HAP-1 (cell line): ENCODE data around the gene MOB1A.
A peak's percentile ranks its signal among the peaks of the same experiment; 100 is the strongest.
"Not testable (repeated sequence)": the region's sequence is repeated elsewhere in the genome, so short reads cannot be mapped to it uniquely, and the experiment has no call there.

Experiments used
- DNase-seq, 2 experiments: peaks; one replicate each; pipeline ENCODE4 v3.0.0-alpha.2; 2016 to 2020; ENCODE audit warnings: low spot score in 2 of 2
- H3K27me3 ChIP-seq: fragments of 250-450 bp; sonication (Bioruptor Pico); 2 replicates; pipeline ENCODE4 v1.5.1; 2020; ENCODE audit warnings: low read depth, mild to moderate bottlenecking, moderate library complexity
- H3K36me3 ChIP-seq: fragments of 250-450 bp; sonication (Bioruptor Pico); replicated peaks from 2 replicates; pipeline ENCODE4 v1.5.1; 2020; ENCODE audit warnings: mild to moderate bottlenecking
- H3K4me1 ChIP-seq: fragments of 250-450 bp; sonication (Bioruptor Pico); 2 replicates; pipeline ENCODE4 v1.5.1; 2020; ENCODE audit warnings: mild to moderate bottlenecking
- H3K4me3 ChIP-seq: fragments of 250-450 bp; sonication (Bioruptor Pico); 2 replicates; pipeline ENCODE4 v1.5.1; 2020; ENCODE audit warnings: mild to moderate bottlenecking, moderate library complexity
- H3K9me3 ChIP-seq: fragments of 250-450 bp; sonication (Bioruptor Pico); 2 replicates; pipeline ENCODE4 v1.5.1; 2020; ENCODE audit warnings: mild to moderate bottlenecking, moderate library complexity
- in situ Hi-C: fragments of 300-500 bp; cut with MboI; formaldehyde crosslinking; loops from 3 replicates; pipeline ENCODE4 v1.14.3; 2020; ENCODE audit warnings: low sequenced_read_pairs, inconsistent platforms, mixed read lengths

The MOB1A gene

GRCh38 chr2:74123955-74124354, 54.7 kb downstream of the MOB1A start:
- H3K27me3 ChIP-seq, H3K4me3 ChIP-seq, DNase-seq, H3K36me3 ChIP-seq, H3K4me1 ChIP-seq, in situ Hi-C loops: not testable (repeated sequence)
- peaks cover 17% of the 10 kb centered on the region for H3K9me3 ChIP-seq

- H3K36me3 ChIP-seq, DNase-seq, H3K4me3 ChIP-seq, H3K27me3 ChIP-seq, in situ Hi-C loops, H3K4me1 ChIP-seq: not testable (repeated sequence)
- H3K9me3 ChIP-seq, result peaks cover 17% of the 10 kb centered on the region
Measured at GRCh38 chr2:74121846-74122245, 56.8 kb downstream of the MOB1A start.

GRCh38 chr2:74119912-74120825, 58.5 kb downstream of the MOB1A start:
- in situ Hi-C loops, result no loop called here
- Histone ChIP-seq H3K4me1 (no peaks in the 10 kb centered on the region), H3K36me3 (no peaks in the 10 kb centered on the region), H3K9me3 (peaks cover 17% of the 10 kb centered on the region), H3K4me3 (peak overlapping the region; percentile 61), H3K27me3 (no peaks in the 10 kb centered on the region)
- DNase-seq, result peak; percentile 74 to 89

- Histone ChIP-seq H3K4me3 (no peak overlapping the region), H3K4me1 (no peaks in the 10 kb centered on the region), H3K27me3 (no peaks in the 10 kb centered on the region), H3K9me3 (peaks cover 17% of the 10 kb centered on the region), H3K36me3 (no peaks in the 10 kb centered on the region)
- DNase-seq, result no peak
- in situ Hi-C loops, result no loop called here
Measured at GRCh38 chr2:74119339-74119738, 59.3 kb downstream of the MOB1A start.

GRCh38 chr2:74111380-74111779, 67.3 kb downstream of the MOB1A start:
- in situ Hi-C loops, result no loop called here
- H3K27me3 ChIP-seq, result no peaks in the 10 kb centered on the region
- no peaks in the 10 kb centered on the region for H3K4me1 ChIP-seq
- no peaks in the 10 kb centered on the region for H3K9me3 ChIP-seq
- no peaks in the 10 kb centered on the region for H3K36me3 ChIP-seq
- H3K4me3 ChIP-seq, result no peak overlapping the region
- no peak for DNase-seq

- Histone ChIP-seq H3K4me3 (no peak overlapping the region), H3K9me3 (no peaks in the 10 kb centered on the region), H3K36me3 (no peaks in the 10 kb centered on the region), H3K27me3 (no peaks in the 10 kb centered on the region), H3K4me1 (no peaks in the 10 kb centered on the region)
- DNase-seq, result no peak
- in situ Hi-C loops, result no loop called here
Measured at GRCh38 chr2:74110537-74110936, 68.1 kb downstream of the MOB1A start.

GRCh38 chr2:74109551-74109950, 69.1 kb downstream of the MOB1A start:
- H3K9me3 ChIP-seq, result no peaks in the 10 kb centered on the region
- DNase-seq, result no peak
- no peaks in the 10 kb centered on the region for H3K36me3 ChIP-seq
- in situ Hi-C loops, result no loop called here
- no peaks in the 10 kb centered on the region for H3K27me3 ChIP-seq
- no peak overlapping the region for H3K4me3 ChIP-seq
- H3K4me1 ChIP-seq, result no peaks in the 10 kb centered on the region

- no peaks in the 10 kb centered on the region for H3K27me3 ChIP-seq
- H3K4me3 ChIP-seq, result no peak overlapping the region
- no peak for DNase-seq
- no peaks in the 10 kb centered on the region for H3K9me3 ChIP-seq
- H3K4me1 ChIP-seq, result no peaks in the 10 kb centered on the region
- in situ Hi-C loops, result no loop called here
- H3K36me3 ChIP-seq, result peaks cover 8% of the 10 kb centered on the region; the same call in 1 of the 2 replicates
Measured at GRCh38 chr2:74107071-74107470, 71.6 kb downstream of the MOB1A start.

- Histone ChIP-seq H3K9me3 (no peaks in the 10 kb centered on the region), H3K4me3 (no peak overlapping the region), H3K4me1 (no peaks in the 10 kb centered on the region), H3K36me3 (peaks cover 14% of the 10 kb centered on the region), H3K27me3 (no peaks in the 10 kb centered on the region)
- DNase-seq, result no peak
- in situ Hi-C loops, result no loop called here
Measured at GRCh38 chr2:74105413-74105812, 73.3 kb downstream of the MOB1A start.

GRCh38 chr2:74104839-74105238, 73.8 kb downstream of the MOB1A start:
- no peaks in the 10 kb centered on the region for H3K4me1 ChIP-seq
- no peaks in the 10 kb centered on the region for H3K9me3 ChIP-seq
- H3K36me3 ChIP-seq, result peaks cover 20% of the 10 kb centered on the region
- H3K27me3 ChIP-seq, result no peaks in the 10 kb centered on the region
- in situ Hi-C loops, result no loop called here
- no peak for DNase-seq
- H3K4me3 ChIP-seq, result no peak overlapping the region

- DNase-seq, result no peak
- Histone ChIP-seq H3K36me3 (peaks cover 28% of the 10 kb centered on the region), H3K9me3 (no peaks in the 10 kb centered on the region), H3K4me1 (no peaks in the 10 kb centered on the region), H3K4me3 (no peak overlapping the region), H3K27me3 (no peaks in the 10 kb centered on the region)
- in situ Hi-C loops, result no loop called here
Measured at GRCh38 chr2:74103763-74104162, 74.9 kb downstream of the MOB1A start.
